DOHH2 (cell line): Measurements from ENCODE around the gene MVP.

Experiments
- CTCF ChIP-seq: fragments of 200-600 bp; sonication (generic); IDR thresholded peaks from one replicate; pipeline ENCODE4 v1.5.1; 2014; ENCODE audit warnings: antibody characterized with exemption, mild to moderate bottlenecking, low read depth, low read length; ENCODE audit not compliant: poor library complexity, severe bottlenecking
- EZH2phosphoT487 ChIP-seq: fragments of 200-600 bp; sonication (generic); IDR thresholded peaks from 2 replicates; pipeline ENCODE4 v1.6.1; 2017; ENCODE audit warnings: borderline replicate concordance, mild to moderate bottlenecking, antibody characterized with exemption, low read length, moderate library complexity, mixed read lengths

GRCh38 chr16:29812754-29813643 lies 7.3 kb upstream of the MVP start:
- TF ChIP-seq CTCF (no peak), EZH2phosphoT487 (no peak)
